Mesenchymal stem cell (in vitro differentiated cells and primary cell): ENCODE measurements around the gene MARCHF3.
A peak's percentile ranks its signal among the peaks of the same experiment; 100 is the strongest.

Experiments
- DNase-seq: peaks from one replicate; pipeline ENCODE4 v3.0.0-alpha.2; 2013
- H2AFZ ChIP-seq: one replicate; pipeline ENCODE4 v1.6.1; 2013; ENCODE audit warnings: low read depth, mild to moderate bottlenecking, control low read depth, inconsistent platforms, low read length, moderate library complexity
- H2AK5ac ChIP-seq: 2 replicates; pipeline ENCODE4 v1.6.1; 2013; ENCODE audit warnings: low read length, moderate library complexity, mild to moderate bottlenecking, inconsistent platforms; ENCODE audit not compliant: severe bottlenecking
- H2BK120ac ChIP-seq: one replicate; pipeline ENCODE4 v1.6.1; 2013; ENCODE audit warnings: low read depth, mild to moderate bottlenecking, inconsistent platforms, low read length, moderate library complexity
- H2BK12ac ChIP-seq, 2 experiments: one replicate each; pipeline ENCODE4 v1.6.1; 2013; ENCODE audit warnings: inconsistent platforms in 2 of 2, low read length in 2 of 2, mild to moderate bottlenecking in 2 of 2, moderate library complexity in 2 of 2, control low read depth in 1 of 2
- H2BK15ac ChIP-seq: one replicate; pipeline ENCODE4 v1.6.1; 2013; ENCODE audit warnings: mild to moderate bottlenecking, low read depth, inconsistent platforms; ENCODE audit not compliant: poor library complexity, severe bottlenecking
- H2BK5ac ChIP-seq: 2 replicates; pipeline ENCODE4 v1.6.1; 2013; ENCODE audit warnings: low read depth, mild to moderate bottlenecking, low read length, control low read depth, inconsistent platforms; ENCODE audit not compliant: poor library complexity, severe bottlenecking
- H3K14ac ChIP-seq, 2 experiments: one replicate each; pipeline ENCODE4 v1.6.1; 2013; ENCODE audit warnings: inconsistent platforms in 2 of 2, low read length in 2 of 2, control low read depth in 1 of 2, mild to moderate bottlenecking in 1 of 2, moderate library complexity in 1 of 2
- H3K18ac ChIP-seq, 2 experiments: one replicate each; pipeline ENCODE4 v1.6.1; 2013; ENCODE audit warnings: inconsistent platforms in 2 of 2, low read length in 2 of 2, control low read depth in 1 of 2, low read depth in 1 of 2, mild to moderate bottlenecking in 1 of 2
- H3K23ac ChIP-seq, 2 experiments: one replicate each; pipeline ENCODE4 v1.6.1; 2013; ENCODE audit warnings: inconsistent platforms in 2 of 2, low read length in 2 of 2, mild to moderate bottlenecking in 2 of 2, moderate library complexity in 2 of 2, control low read depth in 1 of 2
- H3K27ac ChIP-seq: 2 replicates; pipeline ENCODE4 v1.5.1; 2013; ENCODE audit warnings: mild to moderate bottlenecking, moderate library complexity, low read length, control low read depth, inconsistent platforms; ENCODE audit not compliant: poor library complexity, severe bottlenecking
- H3K27me3 ChIP-seq, 2 experiments: 2 replicates each; pipeline versions ENCODE4 v1.6.1 to v1.7.0; 2013; ENCODE audit warnings: low read length in 2 of 2, mild to moderate bottlenecking in 2 of 2, moderate library complexity in 2 of 2, control low read depth in 1 of 2, inconsistent platforms in 1 of 2; ENCODE audit not compliant: control insufficient read depth in 1 of 2, insufficient read depth in 1 of 2
- H3K36me3 ChIP-seq, 2 experiments: 2 replicates each; pipeline versions ENCODE4 v1.6.1 to v1.7.0; 2013; ENCODE audit warnings: low read length in 2 of 2, control low read depth in 1 of 2, inconsistent platforms in 1 of 2, low read depth in 1 of 2, mild to moderate bottlenecking in 1 of 2; ENCODE audit not compliant: insufficient read depth in 2 of 2, control insufficient read depth in 1 of 2
- H3K4ac ChIP-seq, 2 experiments: one replicate each; pipeline ENCODE4 v1.6.1; 2013; ENCODE audit warnings: inconsistent platforms in 2 of 2, low read length in 2 of 2, mild to moderate bottlenecking in 2 of 2, moderate library complexity in 2 of 2, control low read depth in 1 of 2, low read depth in 1 of 2
- H3K4me1 ChIP-seq: 2 replicates; pipeline ENCODE4 v1.6.1; 2013; ENCODE audit warnings: low read depth, low read length, control low read depth; ENCODE audit not compliant: control insufficient read depth, insufficient read depth
- H3K4me2 ChIP-seq: 2 replicates; pipeline ENCODE4 v1.6.1; 2013; ENCODE audit warnings: low read length, mild to moderate bottlenecking, inconsistent platforms; ENCODE audit not compliant: poor library complexity, severe bottlenecking
- H3K4me3 ChIP-seq, 2 experiments: 2 replicates each; pipeline versions ENCODE4 v1.5.1 to v1.7.0; 2013; ENCODE audit warnings: low read length in 2 of 2, mild to moderate bottlenecking in 2 of 2, control low read depth in 1 of 2, low read depth in 1 of 2; ENCODE audit not compliant: insufficient read depth in 1 of 2
- H3K79me1 ChIP-seq: replicated peaks from 2 replicates; pipeline ENCODE4 v1.6.1; 2013; ENCODE audit warnings: mild to moderate bottlenecking, control low read depth, low read length, inconsistent platforms; ENCODE audit not compliant: poor library complexity, severe bottlenecking
- H3K9ac ChIP-seq: 2 replicates; pipeline ENCODE4 v1.7.0; 2013; ENCODE audit warnings: mild to moderate bottlenecking, low read length, moderate library complexity
- H3K9me3 ChIP-seq: 2 replicates; pipeline ENCODE4 v1.7.0; 2013; ENCODE audit warnings: mild to moderate bottlenecking, low read length; ENCODE audit not compliant: control insufficient read depth
- H4K8ac ChIP-seq: one replicate; pipeline ENCODE4 v1.6.1; 2013; ENCODE audit warnings: inconsistent platforms, mild to moderate bottlenecking, low read length, moderate library complexity
- H4K91ac ChIP-seq: one replicate; pipeline ENCODE4 v1.6.1; 2013; ENCODE audit warnings: mild to moderate bottlenecking, low read length, inconsistent platforms
- WGBS: methylation state at CpG from one replicate; pipeline ENCODE4 v1.1.7; 2013; ENCODE audit warnings: mixed read lengths; 5-methylcytosine and 5-hydroxymethylcytosine counted together

The MARCHF3 gene

GRCh38 chr5:126917918-126918614, 112.3 kb downstream of the MARCHF3 start:
- no peak overlapping the region for H4K8ac ChIP-seq
- no peak overlapping the region for H3K14ac ChIP-seq
- no peak overlapping the region for H2BK5ac ChIP-seq
- no peak overlapping the region for H3K4me3 ChIP-seq
- H2AFZ ChIP-seq, result no peak overlapping the region
- DNase-seq, result peak; percentile 62
- no peak overlapping the region for H3K4ac ChIP-seq
- H3K4me1 ChIP-seq, result peaks cover 2% of the 10 kb centered on the region
- peak overlapping the region; percentile 23 to 46 for H3K18ac ChIP-seq
- 74% methylated on average over 7 of the region's 9 CpGs for WGBS
- H2AK5ac ChIP-seq, result no peak overlapping the region
- no peaks in the 10 kb centered on the region for H3K36me3 ChIP-seq
- no peak overlapping the region for H4K91ac ChIP-seq
- H3K9ac ChIP-seq, result no peak overlapping the region
- H2BK120ac ChIP-seq, result no peak overlapping the region
- no peak overlapping the region for H2BK15ac ChIP-seq
- H3K4me2 ChIP-seq, result no peak overlapping the region
- H2BK12ac ChIP-seq, result no peak overlapping the region
- no peaks in the 10 kb centered on the region for H3K79me1 ChIP-seq
- H3K27ac ChIP-seq, result no peak overlapping the region
- no peaks in the 10 kb centered on the region for H3K27me3 ChIP-seq
- H3K23ac ChIP-seq, result no peak overlapping the region
- no peaks in the 10 kb centered on the region for H3K9me3 ChIP-seq

DNA sequence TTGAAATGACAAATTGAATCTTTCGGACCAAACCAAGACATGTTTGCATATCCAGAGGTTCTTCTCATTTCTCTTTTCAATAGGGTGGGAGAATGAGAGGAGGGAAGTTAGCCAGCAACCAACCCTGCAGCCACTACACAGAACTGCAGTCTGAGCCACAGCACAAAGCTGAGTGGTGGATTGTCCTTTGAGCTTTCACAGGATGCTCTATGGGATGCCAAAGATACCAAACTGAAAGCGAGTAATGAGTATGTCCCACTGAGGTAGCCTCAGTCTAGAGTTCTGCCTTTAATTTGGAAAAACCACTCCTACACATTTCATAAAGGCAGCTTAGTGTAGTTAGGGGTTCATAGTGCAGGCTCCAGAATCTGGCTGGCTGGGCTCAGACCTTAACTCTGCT, 114.9 kb downstream of the MARCHF3 start:
- Histone ChIP-seq H3K36me3 (no peaks in the 10 kb centered on the region), H3K27ac (no peak overlapping the region)
- DNase-seq, result no peak

GRCh38 chr5:126914801-126915436, 115.4 kb downstream of the MARCHF3 start:
- Histone ChIP-seq H2BK12ac (no peak overlapping the region), H4K8ac (no peak overlapping the region), H2AK5ac (no peak overlapping the region), H3K18ac (no peak overlapping the region), H3K14ac (no peak overlapping the region), H3K4me1 (peaks cover 2% of the 10 kb centered on the region), H3K9ac (no peak overlapping the region), H2BK120ac (no peak overlapping the region), H2BK15ac (no peak overlapping the region), H4K91ac (no peak overlapping the region), H2AFZ (no peak overlapping the region), H3K27me3 (no peaks in the 10 kb centered on the region), H3K9me3 (no peaks in the 10 kb centered on the region), H3K4ac (no peak overlapping the region), H3K4me3 (no peak overlapping the region), H3K23ac (no peak overlapping the region), H3K27ac (no peak overlapping the region), H2BK5ac (no peak overlapping the region), H3K79me1 (no peaks in the 10 kb centered on the region), H3K4me2 (no peak overlapping the region), H3K36me3 (no peaks in the 10 kb centered on the region)
- 85% methylated on average over 9 of the region's 9 CpGs for WGBS
- DNase-seq, result no peak

More for the DNA sequence above, 114.9 kb downstream of the MARCHF3 start:
- H2BK12ac ChIP-seq, result no peak overlapping the region
- no peak overlapping the region for H2AK5ac ChIP-seq
- H2BK5ac ChIP-seq, result no peak overlapping the region
- no peak overlapping the region for H3K9ac ChIP-seq
- H3K4me2 ChIP-seq, result no peak overlapping the region
- H2AFZ ChIP-seq, result no peak overlapping the region
- H2BK15ac ChIP-seq, result no peak overlapping the region
- no peak overlapping the region for H4K91ac ChIP-seq
- no peak overlapping the region for H3K4me3 ChIP-seq
- 80% methylated on average over 1 of the region's 2 CpGs for WGBS
- H3K23ac ChIP-seq, result no peak overlapping the region
- no peak overlapping the region for H3K14ac ChIP-seq
- no peak overlapping the region for H4K8ac ChIP-seq
- H3K18ac ChIP-seq, result no peak overlapping the region
- H3K4ac ChIP-seq, result no peak overlapping the region
- no peaks in the 10 kb centered on the region for H3K9me3 ChIP-seq
- H3K4me1 ChIP-seq, result peaks cover 2% of the 10 kb centered on the region
- H3K27me3 ChIP-seq, result no peaks in the 10 kb centered on the region
- H2BK120ac ChIP-seq, result no peak overlapping the region
- H3K79me1 ChIP-seq, result no peaks in the 10 kb centered on the region

GRCh38 chr5:126912616-126913200, 117.7 kb downstream of the MARCHF3 start:
- Histone ChIP-seq H3K9ac (no peak overlapping the region), H2BK15ac (no peak overlapping the region), H2BK12ac (no peak overlapping the region), H3K27me3 (no peaks in the 10 kb centered on the region), H3K4ac (no peak overlapping the region), H2BK120ac (no peak overlapping the region), H3K4me1 (no peaks in the 10 kb centered on the region), H3K36me3 (no peaks in the 10 kb centered on the region), H3K23ac (no peak overlapping the region), H4K8ac (no peak overlapping the region), H3K4me2 (no peak overlapping the region), H3K9me3 (no peaks in the 10 kb centered on the region), H3K79me1 (no peaks in the 10 kb centered on the region), H2BK5ac (no peak overlapping the region), H4K91ac (no peak overlapping the region), H3K14ac (no peak overlapping the region), H3K27ac (no peak overlapping the region), H3K4me3 (no peak overlapping the region), H2AFZ (no peak overlapping the region), H3K18ac (no peak overlapping the region), H2AK5ac (no peak overlapping the region)
- DNase-seq, result no peak
- 81% methylated on average over 6 of the region's 6 CpGs for WGBS
